Measurements from ENCODE around the gene MTG2. TPM values are rescaled to one million over a fixed set of nuclear protein-coding genes. Genes with fewer than 3 reads are reported as not detected.

MTG2 gene
- total and polyA plus RNA-seq, 9 donors: 12.7 to 36.9 (median 33.3) TPM

GRCh38 chr20:62177307-62177706 lies 5.5 kb upstream of the MTG2 start:
- H3K27ac ChIP-seq: no peak overlapping the region
- TF ChIP-seq POLR2A (IDR thresholded peaks at IDR 0.05): no peak
- no peak for TF ChIP-seq CTCF (IDR thresholded peaks at IDR 0.05)
- TF ChIP-seq EP300 (IDR thresholded peaks at IDR 0.05): no peak
- H3K4me1 ChIP-seq (ENCODE audit: insufficient read depth): no peaks in the 10 kb centered on the region
- no peak for DNase-seq
- H3K27me3 ChIP-seq: no peaks in the 10 kb centered on the region
- no peaks in the 10 kb centered on the region for H3K9me3 ChIP-seq
- no peak overlapping the region for H3K4me3 ChIP-seq
- intact Hi-C loops (cut with DNase I): no loop called here
- no peaks in the 10 kb centered on the region for H3K36me3 ChIP-seq
- 87 to 88% (median 87%) methylated on average over 9 of the region's 9 CpGs for WGBS, 3 donors

GRCh38 chr20:62178316-62179161 lies 4.3 kb upstream of the MTG2 start:
- no peak for TF ChIP-seq POLR2A (IDR thresholded peaks at IDR 0.05)
- no peak for TF ChIP-seq EP300 (IDR thresholded peaks at IDR 0.05)
- TF ChIP-seq CTCF (IDR thresholded peaks at IDR 0.05): no peak
- WGBS, 3 donors: 87 to 94% (median 90%) methylated on average over 19 of the region's 19 CpGs
- no peak overlapping the region for H3K27ac ChIP-seq
- no peak for DNase-seq
- intact Hi-C loops (cut with DNase I): no loop called here
- H3K9me3 ChIP-seq: no peaks in the 10 kb centered on the region
- no peaks in the 10 kb centered on the region for H3K4me1 ChIP-seq (ENCODE audit: insufficient read depth)
- no peaks in the 10 kb centered on the region for H3K36me3 ChIP-seq
- no peaks in the 10 kb centered on the region for H3K27me3 ChIP-seq
- H3K4me3 ChIP-seq: no peak overlapping the region

GRCh38 chr20:62179162-62179504 lies 3.7 kb upstream of the MTG2 start:
- DNase-seq: no peak
- 95 to 98% (median 96%) methylated on average over 14 of the region's 14 CpGs for WGBS, 3 donors
- Histone ChIP-seq H3K4me1 (ENCODE audit: insufficient read depth) (peaks cover 3% of the 10 kb centered on the region), H3K4me3 (no peak overlapping the region), H3K9me3 (no peaks in the 10 kb centered on the region), H3K27me3 (no peaks in the 10 kb centered on the region), H3K36me3 (no peaks in the 10 kb centered on the region), H3K27ac (no peak overlapping the region)
- TF ChIP-seq POLR2A (IDR thresholded peaks at IDR 0.05): no peak
- TF ChIP-seq CTCF (IDR thresholded peaks at IDR 0.05): no peak
- TF ChIP-seq EP300 (IDR thresholded peaks at IDR 0.05): no peak
- intact Hi-C loops (cut with DNase I): no loop called here

- H3K9me3 ChIP-seq: no peaks in the 10 kb centered on the region
- intact Hi-C loops (cut with DNase I): no loop called here
- H3K4me1 ChIP-seq (ENCODE audit: insufficient read depth): peaks cover 3% of the 10 kb centered on the region
- H3K27ac ChIP-seq: no peak overlapping the region
- WGBS, 3 donors: 86 to 91% (median 90%) methylated on average over 2 of the region's 2 CpGs
- no peak for DNase-seq
- TF ChIP-seq CTCF (IDR thresholded peaks at IDR 0.05): no peak
- no peak for TF ChIP-seq EP300 (IDR thresholded peaks at IDR 0.05)
- no peak for TF ChIP-seq POLR2A (IDR thresholded peaks at IDR 0.05)
- H3K36me3 ChIP-seq: no peaks in the 10 kb centered on the region
- H3K4me3 ChIP-seq: no peak overlapping the region
- H3K27me3 ChIP-seq: no peaks in the 10 kb centered on the region
These were observed 1.0 kb upstream of the MTG2 start for GRCh38 chr20:62181808-62182207.

Data from ovary (tissue), 9 donors.